Astrocyte of the cerebellum (primary cell): ENCODE results near the gene TBC1D10A.

Source experiments
- DNase-seq: peaks from one replicate; pipeline ENCODE4 v3.0.0-alpha.2; 2011; ENCODE audit warnings: low read depth
- H3K4me3 ChIP-seq: 2 replicates; pipeline ENCODE4 v1.5.1; 2011; ENCODE audit warnings: mild to moderate bottlenecking, low read depth, low read length, moderate library complexity
- in situ Hi-C: cut with HindIII; loops from 2 replicates; pipeline ENCODE4 v1.10.0; 2017; ENCODE audit warnings: low sequenced_read_pairs
- TF ChIP-seq, protein P1 (sequence below): IDR thresholded peaks from 2 replicates; pipeline ENCODE4 v1.5.1; 2012; ENCODE audit warnings: low read length, low read depth, moderate library complexity, mild to moderate bottlenecking; ENCODE audit errors: missing control alignments

The TBC1D10A gene

DNA sequence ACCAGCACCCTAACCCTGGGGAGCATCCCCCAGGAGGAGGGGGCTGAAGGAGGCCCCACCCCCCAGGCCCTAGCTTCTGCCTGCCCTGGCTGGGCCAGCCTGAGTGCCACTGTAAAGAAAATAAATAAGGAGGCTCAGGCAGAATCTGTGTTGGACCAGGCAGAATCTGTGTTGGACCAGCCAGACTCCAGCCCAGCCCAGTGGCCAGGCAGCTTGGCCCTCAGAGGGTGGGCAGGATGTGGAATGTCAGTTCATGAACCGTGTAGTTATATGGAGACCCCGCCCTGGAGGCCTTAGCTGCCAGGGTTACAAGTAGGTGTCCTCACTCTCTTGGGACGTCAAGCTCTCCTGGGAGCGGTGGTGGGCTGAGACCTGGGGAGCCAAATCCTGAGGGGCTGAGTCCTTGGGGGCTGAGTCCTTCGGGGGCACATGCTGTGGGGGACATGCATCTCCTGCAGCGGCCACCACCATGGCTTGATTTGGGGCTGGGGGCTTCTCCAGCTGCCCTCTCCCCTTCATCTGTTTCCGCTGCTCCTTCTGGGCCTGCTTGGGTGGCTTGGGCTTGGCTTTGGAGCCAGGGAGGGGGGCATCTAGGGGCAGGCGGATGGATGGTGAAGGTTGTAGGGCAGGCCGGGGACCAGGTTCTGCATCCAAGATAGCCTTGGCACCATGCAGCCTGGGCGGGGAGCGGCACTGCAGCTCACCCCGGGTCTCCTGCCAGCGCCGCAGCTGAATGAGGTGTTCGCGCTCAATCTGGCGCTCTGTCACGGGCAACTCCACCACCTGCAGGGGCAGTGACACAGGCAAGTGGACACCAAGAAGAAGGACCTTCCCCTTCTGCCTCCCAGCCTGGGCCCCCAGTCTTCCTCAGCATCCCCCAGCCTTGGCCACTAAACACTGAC is 34.4 kb downstream of the TBC1D10A start:
- no peak for DNase-seq
- H3K4me3 ChIP-seq: no peak overlapping the region
- in situ Hi-C loops: no loop called here
- TF ChIP-seq, protein P1, sequence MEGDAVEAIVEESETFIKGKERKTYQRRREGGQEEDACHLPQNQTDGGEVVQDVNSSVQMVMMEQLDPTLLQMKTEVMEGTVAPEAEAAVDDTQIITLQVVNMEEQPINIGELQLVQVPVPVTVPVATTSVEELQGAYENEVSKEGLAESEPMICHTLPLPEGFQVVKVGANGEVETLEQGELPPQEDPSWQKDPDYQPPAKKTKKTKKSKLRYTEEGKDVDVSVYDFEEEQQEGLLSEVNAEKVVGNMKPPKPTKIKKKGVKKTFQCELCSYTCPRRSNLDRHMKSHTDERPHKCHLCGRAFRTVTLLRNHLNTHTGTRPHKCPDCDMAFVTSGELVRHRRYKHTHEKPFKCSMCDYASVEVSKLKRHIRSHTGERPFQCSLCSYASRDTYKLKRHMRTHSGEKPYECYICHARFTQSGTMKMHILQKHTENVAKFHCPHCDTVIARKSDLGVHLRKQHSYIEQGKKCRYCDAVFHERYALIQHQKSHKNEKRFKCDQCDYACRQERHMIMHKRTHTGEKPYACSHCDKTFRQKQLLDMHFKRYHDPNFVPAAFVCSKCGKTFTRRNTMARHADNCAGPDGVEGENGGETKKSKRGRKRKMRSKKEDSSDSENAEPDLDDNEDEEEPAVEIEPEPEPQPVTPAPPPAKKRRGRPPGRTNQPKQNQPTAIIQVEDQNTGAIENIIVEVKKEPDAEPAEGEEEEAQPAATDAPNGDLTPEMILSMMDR: no peak

DNA sequence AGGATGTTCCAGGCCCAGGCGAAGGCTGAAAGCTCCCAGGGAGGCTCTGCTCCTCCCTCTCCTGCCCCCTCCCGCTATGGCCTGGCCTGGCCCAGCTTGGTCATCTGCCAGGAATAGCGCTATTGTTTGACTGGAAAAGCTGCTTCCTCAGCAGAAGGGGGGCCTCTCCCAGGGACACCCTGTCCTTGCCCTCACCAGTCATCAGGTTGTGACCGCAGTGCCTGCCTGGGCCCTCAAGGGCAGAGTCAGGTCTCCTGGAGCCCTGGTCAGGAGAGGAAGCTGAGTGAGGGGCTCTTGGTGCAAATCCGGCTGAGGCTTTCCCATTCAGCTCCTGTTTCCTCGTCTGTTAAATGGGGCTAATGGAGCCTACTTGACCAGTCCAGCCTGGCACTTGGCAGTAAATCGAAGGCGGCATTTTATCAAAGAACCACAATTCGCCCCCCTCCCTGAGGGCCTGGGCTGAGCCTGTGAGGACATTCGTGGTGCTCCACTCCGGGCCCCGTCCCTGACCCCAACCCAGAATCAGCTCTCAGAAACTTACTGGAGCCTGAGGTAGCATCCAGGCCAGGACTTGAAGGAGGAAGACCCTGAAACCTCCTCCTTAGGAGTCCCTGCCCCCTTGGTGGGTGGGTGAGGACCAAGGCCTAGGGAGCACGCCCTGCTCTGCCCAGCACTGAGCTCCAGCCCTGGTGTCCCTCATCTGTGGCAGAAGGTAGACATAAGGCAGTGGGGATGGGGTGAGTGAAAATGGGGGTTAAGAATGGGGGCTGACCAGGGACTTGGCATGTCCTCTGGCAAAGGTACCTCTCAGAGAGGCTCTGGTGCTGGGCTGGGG is 35.5 kb downstream of the TBC1D10A start:
- in situ Hi-C loops: no loop called here
- no peak for DNase-seq
- TF ChIP-seq, protein P1: no peak
- no peak overlapping the region for H3K4me3 ChIP-seq

DNA sequence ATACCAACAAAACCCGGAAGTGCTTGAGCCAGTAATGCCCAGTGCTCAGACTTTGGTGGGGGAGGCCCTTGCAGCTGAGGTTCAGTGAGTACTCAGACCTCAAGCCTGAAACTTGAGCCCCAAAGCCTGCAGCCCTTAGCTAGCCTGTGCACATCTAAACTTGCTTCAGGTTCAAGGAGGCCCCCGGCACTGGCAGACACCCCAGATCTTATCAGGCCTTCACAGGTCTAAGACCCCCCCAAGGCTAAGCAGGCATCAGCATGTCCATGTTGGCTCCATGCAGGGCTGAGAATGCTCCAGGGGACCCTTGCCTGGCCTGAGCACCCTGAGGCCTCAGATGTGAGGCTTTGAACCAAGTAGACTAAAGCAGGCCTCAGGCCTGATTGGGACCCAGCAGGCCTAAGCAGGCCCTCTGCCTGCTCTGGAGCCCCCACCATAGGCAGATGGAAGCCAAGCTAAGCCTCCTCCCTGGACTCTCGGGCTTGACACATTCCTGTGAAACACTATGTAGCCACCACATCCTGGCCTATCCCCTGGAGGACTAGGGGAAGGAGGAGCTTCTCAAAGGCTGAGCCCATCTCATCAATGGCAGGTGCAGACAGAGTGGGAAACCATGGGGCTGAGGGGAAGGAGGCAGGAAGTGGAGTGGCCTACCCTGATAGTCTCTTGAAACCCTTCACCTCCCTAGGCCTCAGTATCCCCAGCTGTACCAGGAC is 36.2 kb downstream of the TBC1D10A start:
- in situ Hi-C loops: no loop called here
- no peak overlapping the region for H3K4me3 ChIP-seq
- TF ChIP-seq, protein P1: no peak
- DNase-seq: no peak

DNA sequence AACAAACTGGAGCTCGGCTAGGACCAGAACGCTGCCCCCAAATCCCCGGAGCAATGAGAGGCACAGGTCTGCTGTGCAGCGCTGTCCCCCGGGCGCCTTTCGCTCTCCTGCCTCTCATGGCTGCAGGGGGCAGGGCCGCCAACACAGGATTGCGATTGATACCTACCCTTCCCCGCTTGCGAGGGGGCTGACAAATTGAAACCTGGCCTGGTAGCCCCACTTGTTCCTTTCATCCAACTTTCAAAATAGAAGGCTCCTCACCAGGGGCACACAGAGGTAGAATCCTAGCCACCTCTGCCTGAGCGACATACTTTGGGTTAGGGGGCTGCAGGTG is 36.8 kb downstream of the TBC1D10A start:
- no peak for DNase-seq
- in situ Hi-C loops: no loop called here
- TF ChIP-seq, protein P1: no peak
- peak overlapping the region; percentile 85 for H3K4me3 ChIP-seq

DNA sequence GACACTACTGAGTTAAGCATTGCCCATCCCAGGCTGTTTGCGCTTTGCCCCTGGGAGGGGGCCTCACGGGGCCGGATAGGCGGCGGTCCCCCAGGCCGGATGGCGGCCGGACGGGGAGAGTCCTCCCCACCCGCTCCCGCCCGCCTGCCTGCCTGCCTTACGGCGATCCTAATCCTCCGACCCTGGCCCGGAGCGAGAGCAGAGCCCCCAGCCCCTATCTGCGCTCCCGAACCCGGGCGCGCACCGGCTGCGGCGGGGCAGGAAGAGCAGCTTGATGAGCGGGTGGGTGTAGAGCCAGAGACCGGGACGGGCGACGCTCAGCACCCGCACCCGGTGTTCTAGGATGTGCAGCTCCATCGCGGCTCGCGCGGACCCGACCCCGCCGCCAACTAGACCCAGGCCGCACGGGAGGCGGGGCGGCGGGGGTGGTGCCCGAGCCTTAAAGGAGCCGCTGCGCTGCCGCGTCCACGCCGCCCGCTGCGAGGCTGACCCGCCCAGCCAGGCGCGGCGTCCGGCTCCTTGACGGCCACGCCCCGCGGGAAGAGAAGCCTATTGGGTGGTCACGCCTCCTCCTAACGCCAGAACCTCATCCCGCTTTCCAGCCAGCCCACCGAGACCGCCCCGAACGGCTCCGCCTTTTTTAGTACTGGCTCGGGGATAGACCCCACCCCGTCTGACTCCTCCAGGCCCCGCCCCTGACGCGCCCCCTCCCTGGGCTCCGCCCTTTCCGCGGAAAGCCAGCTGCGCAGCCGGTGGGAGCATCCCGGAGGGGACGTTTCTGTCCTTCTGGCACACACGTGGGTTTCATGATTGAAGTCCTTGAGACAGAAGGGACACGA is 37.4 kb downstream of the TBC1D10A start, which contains the start of gene CASTOR1:
CASTOR1 (minus strand) TSS at position 365 of the 839 bp plus-strand sequence; CDS start at position 357, 8 bp downstream.
- in situ Hi-C loops: no loop called here
- TF ChIP-seq, protein P1: no peak
- peak; percentile 97 for DNase-seq
- H3K4me3 ChIP-seq: peak within 1 kb of the TSS; percentile 85
